Neural cell (in vitro differentiated cells): ENCODE measurements around the gene ARHGAP18. TPM values are rescaled to one million over a fixed set of nuclear protein-coding genes. Genes with fewer than 3 reads are reported as not detected.

ENCODE experiments used
- H2AFZ ChIP-seq: fragments of 200-600, 300-800 bp; sonication (generic), shearing (Covaris generic); 2 replicates; pipeline ENCODE4 v1.6.0; 2014; ENCODE audit warnings: low read depth, mild to moderate bottlenecking, antibody characterized with exemption, low read length, moderate library complexity
- H3F3A ChIP-seq: fragments of 200-600 bp; shearing (Covaris generic); 2 replicates; pipeline ENCODE4 v1.6.1; 2016; ENCODE audit warnings: mild to moderate bottlenecking, moderate library complexity, mixed read lengths, antibody characterized with exemption, low read length; ENCODE audit not compliant: insufficient read depth, poor library complexity, severe bottlenecking
- H3K27ac ChIP-seq: fragments of 200-600, 300-800 bp; sonication (generic), shearing (Covaris generic); 2 replicates; pipeline ENCODE4 v1.5.1; 2014; ENCODE audit warnings: mild to moderate bottlenecking, low read length, moderate library complexity
- H3K27me3 ChIP-seq: fragments of 300-800, 200-600 bp; sonication (generic), shearing (Covaris generic); 2 replicates; pipeline ENCODE4 v1.6.0; 2014; ENCODE audit warnings: mild to moderate bottlenecking, low read depth, low read length, moderate library complexity; ENCODE audit not compliant: insufficient read depth
- H3K36me3 ChIP-seq: fragments of 300-800, 200-600 bp; sonication (generic), shearing (Covaris generic); 2 replicates; pipeline ENCODE4 v1.5.1; 2014; ENCODE audit warnings: mild to moderate bottlenecking, antibody characterized with exemption, low read length, moderate library complexity; ENCODE audit not compliant: insufficient read depth
- H3K4me2 ChIP-seq: fragments of 300-800, 200-600 bp; sonication (generic), shearing (Covaris generic); 2 replicates; pipeline ENCODE4 v1.6.0; 2014; ENCODE audit warnings: mild to moderate bottlenecking, low read length
- H3K4me3 ChIP-seq: fragments of 300-800, 200-600 bp; sonication (generic), shearing (Covaris generic); 2 replicates; pipeline ENCODE4 v1.5.1; 2014; ENCODE audit warnings: mild to moderate bottlenecking, low read length, moderate library complexity
- H3K79me2 ChIP-seq: fragments of 200-600 bp; shearing (Covaris generic); replicated peaks from 2 replicates; pipeline ENCODE4 v1.6.0; 2014; ENCODE audit warnings: mild to moderate bottlenecking, low read length, moderate library complexity; ENCODE audit not compliant: insufficient read depth
- H3K9ac ChIP-seq: fragments of 300-800, 200-600 bp; sonication (generic), shearing (Covaris generic); 2 replicates; pipeline ENCODE4 v1.6.1; 2016; ENCODE audit warnings: mild to moderate bottlenecking, low read length, mixed read lengths
- H3K9me2 ChIP-seq: fragments of 200-600 bp; shearing (Covaris generic); 2 replicates; pipeline ENCODE4 v1.6.1; 2016; ENCODE audit warnings: mild to moderate bottlenecking, low read length, mixed read lengths; ENCODE audit not compliant: insufficient read depth
- H3K9me3 ChIP-seq: fragments of 200-600, 300-800 bp; sonication (generic), shearing (Covaris generic); 2 replicates; pipeline ENCODE4 v1.6.1; 2016; ENCODE audit warnings: mild to moderate bottlenecking, mixed run types, low read length, moderate library complexity, mixed read lengths
- H4K20me1 ChIP-seq: fragments of 200-600 bp; shearing (Covaris generic); 2 replicates; pipeline ENCODE4 v1.6.1; 2016; ENCODE audit warnings: mild to moderate bottlenecking, mixed run types; ENCODE audit not compliant: insufficient read depth
- CTCF ChIP-seq: fragments of 450-650 bp; IDR thresholded peaks from 2 replicates; pipeline ENCODE4 v1.5.1; 2014; ENCODE audit warnings: antibody characterized with exemption, mild to moderate bottlenecking, moderate library complexity; ENCODE audit not compliant: poor library complexity, severe bottlenecking
- EP300 ChIP-seq: fragments of 450-650 bp; conservative IDR thresholded peaks from 2 replicates; pipeline ENCODE4 v1.6.1; 2014; ENCODE audit warnings: antibody characterized with exemption, mild to moderate bottlenecking, moderate library complexity; ENCODE audit not compliant: poor library complexity, severe bottlenecking
- EZH2 ChIP-seq: fragments of 200-600, 300-800 bp; shearing (Covaris generic), sonication (generic); IDR thresholded peaks from 2 replicates; pipeline ENCODE4 v1.6.1; 2014; ENCODE audit warnings: antibody characterized with exemption, low read length, borderline replicate concordance, mild to moderate bottlenecking; ENCODE audit not compliant: insufficient read depth, poor library complexity, severe bottlenecking
- MXI1 ChIP-seq: fragments of 450-650 bp; conservative IDR thresholded peaks from 2 replicates; pipeline ENCODE4 v1.6.1; 2014; ENCODE audit warnings: antibody characterized with exemption, mild to moderate bottlenecking; ENCODE audit not compliant: poor library complexity, severe bottlenecking
- POLR2AphosphoS5 ChIP-seq: IDR thresholded peaks from 2 replicates; pipeline ENCODE4 v1.6.1; 2012
- RAD21 ChIP-seq: fragments of 450-650 bp; conservative IDR thresholded peaks from 2 replicates; pipeline ENCODE4 v1.6.1; 2014; ENCODE audit warnings: antibody characterized with exemption, mild to moderate bottlenecking, moderate library complexity
- REST ChIP-seq: IDR thresholded peaks from 2 replicates; pipeline ENCODE4 v1.6.1; 2012; ENCODE audit warnings: borderline replicate concordance
- SMC3 ChIP-seq: fragments of 450-650 bp; conservative IDR thresholded peaks from 2 replicates; pipeline ENCODE4 v1.6.1; 2014; ENCODE audit warnings: antibody characterized with exemption, mild to moderate bottlenecking, moderate library complexity; ENCODE audit not compliant: poor library complexity
- TAF1 ChIP-seq: IDR thresholded peaks from 2 replicates; pipeline ENCODE4 v1.6.1; 2012; ENCODE audit warnings: low read depth
- polyA plus RNA-seq: library from polyadenylated mRNA; depleted of rRNA; stranded (reverse); fragments of >200 nt; gene quantifications from 2 replicates; pipeline ENCODE4 v1.2.3, GENCODE V29; 2014

Gene ARHGAP18
- polyA plus RNA-seq, 1 donor from 2014 or later = 4.7 TPM

GRCh38 chr6:129707028-129707427 lies 2.9 kb downstream of the ARHGAP18 start:
- Histone ChIP-seq H3K9me3 (no peaks in the 10 kb centered on the region), H3K4me2 (no peak overlapping the region), H4K20me1 (no peaks in the 10 kb centered on the region), H3K9me2 (no peaks in the 10 kb centered on the region), H3K4me3 (no peak overlapping the region), H3K9ac (no peak overlapping the region), H3K27ac (no peak overlapping the region), H3K79me2 (no peaks in the 10 kb centered on the region), H3K27me3 (no peaks in the 10 kb centered on the region), H3F3A (no peaks in the 10 kb centered on the region), H3K36me3 (no peaks in the 10 kb centered on the region), H2AFZ (no peak overlapping the region)
- TF ChIP-seq POLR2AphosphoS5 (no peak), EP300 (no peak), RAD21 (no peak), REST (no peak), CTCF (no peak), SMC3 (no peak), TAF1 (no peak), MXI1 (no peak), EZH2 (no peak)

- Histone ChIP-seq H3K27me3 (no peaks in the 10 kb centered on the region), H3F3A (no peaks in the 10 kb centered on the region), H3K4me2 (no peak overlapping the region), H3K9ac (no peak overlapping the region), H3K36me3 (no peaks in the 10 kb centered on the region), H2AFZ (no peak overlapping the region), H3K27ac (no peak overlapping the region), H4K20me1 (no peaks in the 10 kb centered on the region), H3K4me3 (no peak overlapping the region), H3K9me2 (no peaks in the 10 kb centered on the region), H3K79me2 (no peaks in the 10 kb centered on the region), H3K9me3 (no peaks in the 10 kb centered on the region)
- no peak for TF ChIP-seq RAD21
- TF ChIP-seq EZH2 = no peak
- TF ChIP-seq CTCF = no peak
- TF ChIP-seq REST = no peak
- no peak for TF ChIP-seq TAF1
- no peak for TF ChIP-seq POLR2AphosphoS5
- TF ChIP-seq MXI1 = no peak
- TF ChIP-seq EP300 = no peak
- TF ChIP-seq SMC3 = no peak
Observed at GRCh38 chr6:129705212-129705611, 4.8 kb downstream of the ARHGAP18 start.
